CD14-positive monocyte (primary cell): Measurements from ENCODE around the gene CD34. TPM values are rescaled to one million over a fixed set of nuclear protein-coding genes. Genes with fewer than 3 reads are reported as not detected.

Experiments used
- DNase-seq, 3 donors: peaks; one replicate each; pipeline ENCODE4 v3.0.0-alpha.2; 2011 to 2022
- H2AFZ ChIP-seq: 2 replicates; pipeline ENCODE4 v1.6.0; 2012; ENCODE audit warnings: mild to moderate bottlenecking, low read depth, low read length, inconsistent platforms; ENCODE audit not compliant: insufficient read depth, poor library complexity, severe bottlenecking
- H3K27ac ChIP-seq, 2 donors: 1 replicate in 1 of 2; 2 replicates in 1 of 2; pipeline ENCODE4 v1.5.1; 2012 to 2013; ENCODE audit warnings: low read length in 2 of 2, control low read depth in 1 of 2, inconsistent platforms in 1 of 2, low read depth in 1 of 2, mild to moderate bottlenecking in 1 of 2
- H3K27me3 ChIP-seq, 2 donors: one replicate each; pipeline versions ENCODE4 v1.6.0 to v1.6.1; 2011 to 2013; ENCODE audit warnings: low read length in 2 of 2; ENCODE audit not compliant: control insufficient read depth in 2 of 2, insufficient read depth in 2 of 2
- H3K36me3 ChIP-seq, 2 donors: replicated peaks in 1 of 2; 1 replicate in 1 of 2; 2 replicates in 1 of 2; pipeline versions ENCODE4 v1.5.1 to v1.6.1; 2012 to 2013; ENCODE audit warnings: low read length in 2 of 2, control low read depth in 1 of 2, inconsistent platforms in 1 of 2, mild to moderate bottlenecking in 1 of 2; ENCODE audit not compliant: insufficient read depth in 2 of 2, control insufficient read depth in 1 of 2
- H3K4me1 ChIP-seq, 2 donors: 1 replicate in 1 of 2; 2 replicates in 1 of 2; pipeline versions ENCODE4 v1.5.1 to v1.6.1; 2012 to 2013; ENCODE audit warnings: low read length in 2 of 2, control low read depth in 1 of 2, inconsistent platforms in 1 of 2, mild to moderate bottlenecking in 1 of 2, moderate library complexity in 1 of 2; ENCODE audit not compliant: insufficient read depth in 2 of 2, control insufficient read depth in 1 of 2
- H3K4me2 ChIP-seq: replicated peaks from 2 replicates; pipeline ENCODE3; 2012; ENCODE audit warnings: low read length, moderate library complexity, mild to moderate bottlenecking; ENCODE audit not compliant: poor library complexity, severe bottlenecking; ENCODE audit errors: extremely low read depth
- H3K4me3 ChIP-seq, 3 experiments: fragments of 200-600 bp in 1 of 3; sonication (generic) in 1 of 3; replicated peaks in 1 of 3; 1 replicate in 2 of 3; 2 replicates in 1 of 3; pipeline ENCODE4 v1.5.1; 2011 to 2013; ENCODE audit warnings: low read length in 3 of 3, mild to moderate bottlenecking in 3 of 3, control low read depth in 2 of 3, low read depth in 2 of 3, inconsistent platforms in 1 of 3, moderate library complexity in 1 of 3
- H3K79me2 ChIP-seq: 2 replicates; pipeline ENCODE4 v1.6.0; 2012; ENCODE audit warnings: mild to moderate bottlenecking, control low read depth, inconsistent platforms, low read length, moderate library complexity; ENCODE audit not compliant: insufficient read depth
- H3K9ac ChIP-seq: 2 replicates; pipeline ENCODE4 v1.6.0; 2017; ENCODE audit warnings: low read length, mild to moderate bottlenecking; ENCODE audit not compliant: insufficient read depth, poor library complexity, severe bottlenecking
- H3K9me3 ChIP-seq, 2 donors: replicated peaks in 1 of 2; 1 replicate in 1 of 2; 2 replicates in 1 of 2; pipeline versions ENCODE4 v1.5.1 to v1.6.1; 2012 to 2013; ENCODE audit warnings: low read length in 2 of 2, control low read depth in 1 of 2; ENCODE audit not compliant: control insufficient read depth in 1 of 2, insufficient read depth in 1 of 2
- H4K20me1 ChIP-seq: 2 replicates; pipeline ENCODE4 v1.6.0; 2012; ENCODE audit warnings: mild to moderate bottlenecking, low read length, control low read depth, moderate library complexity; ENCODE audit not compliant: insufficient read depth
- H3K27ac Mint-ChIP-seq, 7 donors: one replicate each; pipeline ENCODE4 v1.8.0; 2020; ENCODE audit warnings: mild to moderate bottlenecking in 7 of 7, mixed read lengths in 7 of 7, moderate library complexity in 6 of 7, inconsistent platforms in 2 of 7
- H3K27me3 Mint-ChIP-seq, 3 donors: one replicate each; pipeline ENCODE4 v1.8.0; 2021 to 2022; ENCODE audit warnings: low read depth in 3 of 3, mild to moderate bottlenecking in 3 of 3, mixed read lengths in 3 of 3, moderate library complexity in 3 of 3, inconsistent platforms in 1 of 3
- H3K36me3 Mint-ChIP-seq, 2 donors: one replicate each; pipeline ENCODE4 v1.8.0; 2020; ENCODE audit warnings: mixed read lengths in 2 of 2, inconsistent platforms in 1 of 2, mild to moderate bottlenecking in 1 of 2
- H3K4me1 Mint-ChIP-seq: one replicate; pipeline ENCODE4 v1.8.0; 2020; ENCODE audit warnings: mild to moderate bottlenecking, mixed read lengths
- H3K4me3 Mint-ChIP-seq, 2 donors: one replicate each; pipeline ENCODE4 v1.8.0; 2020; ENCODE audit warnings: mild to moderate bottlenecking in 2 of 2, mixed read lengths in 2 of 2, moderate library complexity in 1 of 2
- H3K9me3 Mint-ChIP-seq, 7 donors: one replicate each; pipeline ENCODE4 v1.8.0; 2020 to 2022; ENCODE audit warnings: mixed read lengths in 7 of 7, mild to moderate bottlenecking in 6 of 7, moderate library complexity in 6 of 7, inconsistent platforms in 2 of 7
- WGBS: methylation state at CpG from one replicate; pipeline ENCODE4 v1.1.5; 2013; ENCODE audit warnings: missing lambda C conversion rate; ENCODE audit not compliant: insufficient coverage; 5-methylcytosine and 5-hydroxymethylcytosine counted together
- intact Hi-C, 2 donors: fragments of 100-400 bp; cut with micrococcal nuclease; formaldehyde crosslinking; loops; one replicate each; pipeline versions ENCODE4 v1.15.0 to v1.15.1; 2023
- polyA plus RNA-seq, 3 donors: library from polyadenylated mRNA; depleted of rRNA in 1 of 3; unstranded in 2 of 3; stranded (reverse) in 1 of 3; fragments of 300-500 nt in 2 of 3; fragments of >200 nt in 1 of 3; fragmentation: Illumina TruSeq in 2 of 3; gene quantifications; 1 replicate in 2 of 3; 2 replicates in 1 of 3; pipeline ENCODE4 v1.2.3, GENCODE V29; 2012 to 2021
- TF ChIP-seq, protein P1 (sequence below): fragments of 200-600 bp; IDR thresholded peaks from one replicate; pipeline ENCODE4 v1.8.0; 2022; ENCODE audit warnings: antibody characterized with exemption, mild to moderate bottlenecking

The CD34 gene
- polyA plus RNA-seq, 3 donors, result 0.03 TPM; not detected in 2

DNA sequence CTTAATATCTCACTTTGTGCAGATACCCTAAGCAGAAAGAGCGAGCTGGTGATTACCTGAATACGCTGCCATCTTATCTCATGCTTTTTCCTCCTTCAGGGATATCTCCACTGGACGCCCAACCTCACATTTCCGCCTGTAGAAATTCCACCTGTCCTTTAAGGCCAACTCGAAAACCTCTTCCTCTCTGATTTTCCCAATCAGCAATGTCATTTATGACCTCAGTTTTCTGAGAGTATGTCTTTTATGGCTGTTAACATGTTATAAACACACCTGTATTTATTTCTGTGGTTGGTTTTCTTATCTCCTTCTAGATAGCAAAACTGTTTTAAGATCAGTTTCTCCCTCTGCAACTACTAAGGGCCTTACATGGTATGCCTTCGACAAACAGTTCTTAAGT is 41.1 kb downstream of the CD34 start:
- Histone ChIP-seq H4K20me1 (peaks cover 22% of the 10 kb centered on the region), H3K9me3 (no peaks in the 10 kb centered on the region), H2AFZ (no peak overlapping the region), H3K4me3 (no peak overlapping the region), H3K4me2 (no peak overlapping the region), H3K79me2 (peaks cover 40% of the 10 kb centered on the region), H3K27me3 (no peaks in the 10 kb centered on the region), H3K9ac (no peak overlapping the region), H3K27ac (no peak overlapping the region), H3K4me1 (peaks cover 55 to 64% of the 10 kb centered on the region in 2 donors), H3K36me3 (peaks cover 0 to 14% of the 10 kb centered on the region in 2 donors)
- no peaks in the 10 kb centered on the region for H3K9me3 Mint-ChIP-seq
- 100% methylated on average over 2 of the region's 6 CpGs for WGBS
- TF ChIP-seq, protein P1, sequence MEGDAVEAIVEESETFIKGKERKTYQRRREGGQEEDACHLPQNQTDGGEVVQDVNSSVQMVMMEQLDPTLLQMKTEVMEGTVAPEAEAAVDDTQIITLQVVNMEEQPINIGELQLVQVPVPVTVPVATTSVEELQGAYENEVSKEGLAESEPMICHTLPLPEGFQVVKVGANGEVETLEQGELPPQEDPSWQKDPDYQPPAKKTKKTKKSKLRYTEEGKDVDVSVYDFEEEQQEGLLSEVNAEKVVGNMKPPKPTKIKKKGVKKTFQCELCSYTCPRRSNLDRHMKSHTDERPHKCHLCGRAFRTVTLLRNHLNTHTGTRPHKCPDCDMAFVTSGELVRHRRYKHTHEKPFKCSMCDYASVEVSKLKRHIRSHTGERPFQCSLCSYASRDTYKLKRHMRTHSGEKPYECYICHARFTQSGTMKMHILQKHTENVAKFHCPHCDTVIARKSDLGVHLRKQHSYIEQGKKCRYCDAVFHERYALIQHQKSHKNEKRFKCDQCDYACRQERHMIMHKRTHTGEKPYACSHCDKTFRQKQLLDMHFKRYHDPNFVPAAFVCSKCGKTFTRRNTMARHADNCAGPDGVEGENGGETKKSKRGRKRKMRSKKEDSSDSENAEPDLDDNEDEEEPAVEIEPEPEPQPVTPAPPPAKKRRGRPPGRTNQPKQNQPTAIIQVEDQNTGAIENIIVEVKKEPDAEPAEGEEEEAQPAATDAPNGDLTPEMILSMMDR, result no peak
- H3K36me3 Mint-ChIP-seq, result peaks cover 20 to 23% of the 10 kb centered on the region in 2 donors
- peaks cover 0 to 2% (median 0%) of the 10 kb centered on the region in 3 donors for H3K27me3 Mint-ChIP-seq
- H3K4me3 Mint-ChIP-seq, result no peak overlapping the region
- peak overlapping the region in 1 of 7 donors; percentile 26 for H3K27ac Mint-ChIP-seq
- peaks cover 65% of the 10 kb centered on the region for H3K4me1 Mint-ChIP-seq
- intact Hi-C loops, result loop anchor here (2.0 to 5.0 kb wide), 2 partner anchors 41 to 118 kb away; partner anchors contain the start of gene CD46 (in 1 of the 2)
- no peak for DNase-seq

DNA sequence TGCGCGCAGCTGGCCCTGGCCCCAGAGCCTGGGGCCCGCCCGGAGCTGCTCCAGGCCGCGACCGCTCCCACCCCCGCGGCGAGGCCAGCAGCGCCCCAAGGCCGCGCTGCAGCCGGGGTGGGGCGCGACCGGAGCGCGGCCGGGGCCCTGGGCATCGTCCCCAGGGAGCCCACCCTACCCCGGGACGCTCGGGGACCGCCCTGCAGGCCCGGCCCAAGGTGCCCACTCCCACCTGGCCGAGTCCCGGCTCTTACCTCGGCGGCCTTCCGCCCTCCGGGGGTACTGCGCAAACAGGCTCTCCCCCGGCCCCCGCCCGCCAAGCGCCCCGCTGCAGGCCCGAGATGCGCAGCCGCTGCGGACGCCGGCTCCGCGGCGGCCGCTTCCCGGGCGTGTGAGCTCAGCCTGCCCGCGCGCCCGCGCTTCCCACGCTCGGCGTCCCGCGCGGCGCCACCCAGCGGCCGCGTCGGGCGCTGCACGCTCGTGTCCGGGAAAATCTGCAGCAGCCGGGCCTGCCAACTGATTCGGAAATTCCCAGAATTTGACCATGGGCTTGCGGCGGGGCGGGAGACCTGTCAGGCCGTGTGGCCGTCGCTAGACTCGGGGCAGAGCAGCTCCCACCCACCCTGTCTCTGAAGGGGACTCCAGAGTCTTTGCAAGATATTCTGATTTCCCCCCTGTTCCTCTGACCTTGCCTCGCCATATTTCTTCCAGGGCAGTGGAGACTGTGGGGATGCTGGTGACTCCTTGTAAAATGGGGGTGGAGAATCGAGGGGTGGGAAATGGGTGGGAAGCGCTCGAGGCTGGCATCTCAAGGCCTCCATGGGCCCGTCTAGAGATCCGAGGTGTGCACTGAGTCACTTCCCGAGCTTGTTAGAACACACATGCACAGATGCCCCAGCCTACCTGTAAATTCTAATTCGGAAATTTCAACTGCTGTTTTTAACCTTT is 41.9 kb downstream of the CD34 start:
- Mint-ChIP-seq H3K36me3 (peaks cover 27 to 28% of the 10 kb centered on the region in 2 donors), H3K4me1 (peaks cover 69% of the 10 kb centered on the region), H3K4me3 (peak overlapping the region; percentile 92 to 95), H3K27me3 (peaks cover 0 to 2% (median 0%) of the 10 kb centered on the region in 3 donors), H3K27ac (peak overlapping the region in 6 of 7 donors; percentile 87 to 97 (median 96)), H3K9me3 (no peaks in the 10 kb centered on the region)
- Histone ChIP-seq H3K79me2 (peaks cover 48% of the 10 kb centered on the region), H2AFZ (peak overlapping the region; percentile 77), H3K4me3 (peak overlapping the region; percentile 81 to 97 (median 90)), H3K27me3 (no peaks in the 10 kb centered on the region), H3K4me1 (peaks cover 63 to 72% of the 10 kb centered on the region in 2 donors), H4K20me1 (peaks cover 26% of the 10 kb centered on the region), H3K4me2 (peak overlapping the region; percentile 99), H3K27ac (peak overlapping the region; percentile 84 to 89), H3K9ac (peak overlapping the region; percentile 79), H3K36me3 (peaks cover 0 to 14% of the 10 kb centered on the region in 2 donors), H3K9me3 (no peaks in the 10 kb centered on the region)
- TF ChIP-seq, protein P1, result peak; percentile 87
- DNase-seq, result peak; percentile 60 to 86 (median 72)
- intact Hi-C loops, result loop anchor here in 1 of 2 donors (1.0 to 5.0 kb wide), 2 partner anchors 40 to 117 kb away; partner anchors contain the start of gene CD46
- WGBS, result 5% methylated on average over 84 of the region's 87 CpGs
